ENCODE measurements around the gene GAD2.
A peak's percentile ranks its signal among the peaks of the same experiment; 100 is the strongest.
"Not testable (repeated sequence)": the region's sequence is repeated elsewhere in the genome, so short reads cannot be mapped to it uniquely, and the experiment has no call there.

GAD2 gene

DNA sequence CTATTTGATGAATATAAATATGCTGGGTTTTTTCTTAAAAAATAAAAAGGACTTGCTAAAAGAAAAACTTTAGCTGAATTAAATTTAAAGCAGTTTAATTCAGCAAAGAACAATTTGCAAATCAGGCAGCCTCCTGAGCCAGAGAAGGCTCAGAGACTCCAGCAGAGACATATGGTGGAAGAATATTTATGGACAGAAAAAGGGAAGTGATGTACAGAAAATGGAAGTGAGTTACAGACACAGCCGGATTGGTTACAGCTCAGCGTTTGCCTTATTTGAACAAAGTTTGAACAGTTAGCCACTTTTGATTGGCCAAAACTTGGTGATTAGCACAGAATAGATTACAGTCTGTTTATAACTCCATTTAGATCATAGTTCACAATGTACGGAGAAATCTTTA, 110.3 kb downstream of the GAD2 start:
- no peak for DNase-seq

- no peak for DNase-seq
Measured at GRCh38 chr10:26327811-26328210, 111.2 kb downstream of the GAD2 start.

GRCh38 chr10:26331371-26331770, 114.8 kb downstream of the GAD2 start:
- no peak for DNase-seq

- DNase-seq: no peak
Measured at GRCh38 chr10:26334232-26334931, 117.8 kb downstream of the GAD2 start.

DNA sequence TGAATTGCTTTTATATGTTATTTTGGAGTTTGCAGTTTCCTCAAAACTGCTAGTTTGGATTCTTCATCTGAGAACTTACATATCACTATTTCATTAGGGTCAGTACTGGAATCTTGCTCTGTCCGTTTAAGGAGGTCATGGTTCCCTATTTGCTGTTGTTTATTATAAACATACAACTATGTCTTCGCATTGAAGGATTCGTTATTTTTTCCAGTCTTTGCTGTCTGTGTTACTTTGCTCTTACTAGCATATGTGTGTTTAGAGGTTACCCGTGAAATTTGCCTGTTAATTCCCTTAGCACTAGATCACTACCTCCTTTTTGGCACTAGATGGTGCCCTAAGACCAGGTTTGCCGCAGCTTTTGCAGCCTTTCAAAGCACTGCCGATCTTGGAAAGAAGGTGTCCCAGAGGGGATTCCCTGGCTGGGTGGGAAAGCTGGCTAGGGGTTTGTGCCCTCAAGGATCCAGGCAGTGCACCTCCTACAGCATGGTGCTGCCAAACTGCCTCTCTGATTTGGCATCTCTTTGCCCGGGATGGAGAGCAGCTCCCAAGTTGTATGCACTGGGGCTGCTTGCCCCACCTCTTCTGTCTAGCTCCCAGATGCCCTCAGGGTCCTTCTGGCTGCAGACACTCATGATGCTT, 118.5 kb downstream of the GAD2 start:
- DNase-seq: peak; percentile 70

GRCh38 chr10:26335574-26336093, 119.1 kb downstream of the GAD2 start:
- DNase-seq: no peak

- no peak for DNase-seq
Measured at GRCh38 chr10:26336979-26337378, 120.4 kb downstream of the GAD2 start.

DNA sequence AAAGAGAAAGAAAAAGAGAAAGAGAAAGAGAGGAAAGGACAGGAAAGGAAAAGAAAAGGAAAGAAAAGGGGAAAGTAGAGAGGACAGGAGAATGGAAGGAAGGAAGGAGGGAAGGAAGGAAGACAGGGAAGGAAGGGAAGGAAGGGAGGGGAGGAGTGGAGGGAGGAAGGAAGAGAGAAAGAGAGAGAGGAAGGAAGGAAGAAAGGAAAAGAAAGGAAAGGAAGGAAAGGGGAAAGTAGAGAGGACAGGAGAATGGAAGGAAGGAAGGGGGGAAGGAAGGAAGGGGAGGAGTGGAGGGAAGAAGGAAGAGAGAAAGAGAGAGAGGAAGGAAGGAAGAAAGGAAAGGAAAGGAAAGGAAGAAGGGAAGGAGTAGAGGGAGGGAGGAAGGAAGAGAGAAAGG, 125.1 kb downstream of the GAD2 start:
- no peak for DNase-seq

DNA sequence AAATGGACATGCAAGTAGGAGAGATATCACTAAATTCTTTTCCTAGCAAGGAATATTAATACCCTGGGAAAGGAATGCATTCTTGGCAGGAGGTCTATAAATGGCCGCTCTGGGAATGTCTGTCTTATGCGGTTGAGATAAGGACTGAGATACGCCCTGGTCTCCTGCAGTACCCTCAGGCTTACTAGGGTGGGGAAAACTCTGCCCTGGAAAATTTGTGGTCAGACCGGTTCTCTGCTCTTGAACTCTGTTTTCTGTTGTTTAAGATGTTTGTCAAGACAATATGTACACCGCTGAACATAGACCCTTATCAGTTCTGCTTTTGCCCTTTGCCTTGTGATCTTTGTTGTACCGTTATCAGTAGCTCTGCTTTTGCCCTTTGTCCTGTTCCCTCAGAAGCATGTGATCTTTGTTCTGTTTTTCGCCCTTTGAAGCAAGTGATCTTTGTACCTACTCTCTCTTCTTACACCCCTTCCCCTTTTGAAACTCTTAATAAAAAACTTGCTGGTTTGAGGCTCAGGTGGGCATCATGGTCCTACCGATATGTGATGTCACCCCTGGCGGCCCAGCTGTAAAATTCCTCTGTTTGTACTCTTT, 132.3 kb downstream of the GAD2 start:
- not testable (repeated sequence) for DNase-seq

Data from activated T-cell treated with anti-CD3 and anti-CD28 coated beads, Interleukin-2, amount 50 U/mL, for 1 hour (primary cell).